Dedifferentiated amniotic fluid mesenchymal stem cell (primary cell): ENCODE results near the gene CNOT10.
"Not testable (repeated sequence)": the region's sequence is repeated elsewhere in the genome, so short reads cannot be mapped to it uniquely, and the experiment has no call there.

ENCODE experiments used
- DNase-seq: peaks from one replicate; pipeline ENCODE4 v3.0.0-alpha.2; 2016; ENCODE audit errors: extremely low spot score

CNOT10 gene, protein sequence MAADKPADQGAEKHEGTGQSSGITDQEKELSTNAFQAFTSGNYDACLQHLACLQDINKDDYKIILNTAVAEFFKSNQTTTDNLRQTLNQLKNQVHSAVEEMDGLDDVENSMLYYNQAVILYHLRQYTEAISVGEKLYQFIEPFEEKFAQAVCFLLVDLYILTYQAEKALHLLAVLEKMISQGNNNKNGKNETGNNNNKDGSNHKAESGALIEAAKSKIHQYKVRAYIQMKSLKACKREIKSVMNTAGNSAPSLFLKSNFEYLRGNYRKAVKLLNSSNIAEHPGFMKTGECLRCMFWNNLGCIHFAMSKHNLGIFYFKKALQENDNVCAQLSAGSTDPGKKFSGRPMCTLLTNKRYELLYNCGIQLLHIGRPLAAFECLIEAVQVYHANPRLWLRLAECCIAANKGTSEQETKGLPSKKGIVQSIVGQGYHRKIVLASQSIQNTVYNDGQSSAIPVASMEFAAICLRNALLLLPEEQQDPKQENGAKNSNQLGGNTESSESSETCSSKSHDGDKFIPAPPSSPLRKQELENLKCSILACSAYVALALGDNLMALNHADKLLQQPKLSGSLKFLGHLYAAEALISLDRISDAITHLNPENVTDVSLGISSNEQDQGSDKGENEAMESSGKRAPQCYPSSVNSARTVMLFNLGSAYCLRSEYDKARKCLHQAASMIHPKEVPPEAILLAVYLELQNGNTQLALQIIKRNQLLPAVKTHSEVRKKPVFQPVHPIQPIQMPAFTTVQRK

GRCh38 chr3:32684800-32685542 lies at the start of gene CNOT10:
Gene CNOT10 (plus strand): TSS chr3:32685188. CDS start chr3:32685461, 273 bp downstream.
- DNase-seq, result peak; percentile 95

DNA sequence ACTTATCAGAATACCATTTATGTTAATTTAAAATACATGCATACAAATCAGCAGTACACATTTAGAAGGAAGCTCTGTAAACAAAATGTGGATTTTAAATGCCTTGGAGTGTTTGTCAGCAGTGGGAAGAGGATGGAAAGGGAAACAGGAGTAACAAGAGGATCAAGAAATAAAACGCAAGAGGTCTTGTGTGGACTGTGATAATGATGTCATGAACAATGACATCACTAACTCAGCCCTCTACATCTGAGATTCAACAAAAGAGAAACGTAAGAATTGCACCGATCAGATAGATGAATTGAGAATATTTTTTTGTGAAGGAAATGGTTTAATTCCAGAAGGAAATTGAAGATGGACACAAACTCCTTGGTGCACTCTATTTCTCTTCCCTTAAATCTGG lies 44.0 kb upstream of the CNOT10 start:
- DNase-seq, result no peak

DNA sequence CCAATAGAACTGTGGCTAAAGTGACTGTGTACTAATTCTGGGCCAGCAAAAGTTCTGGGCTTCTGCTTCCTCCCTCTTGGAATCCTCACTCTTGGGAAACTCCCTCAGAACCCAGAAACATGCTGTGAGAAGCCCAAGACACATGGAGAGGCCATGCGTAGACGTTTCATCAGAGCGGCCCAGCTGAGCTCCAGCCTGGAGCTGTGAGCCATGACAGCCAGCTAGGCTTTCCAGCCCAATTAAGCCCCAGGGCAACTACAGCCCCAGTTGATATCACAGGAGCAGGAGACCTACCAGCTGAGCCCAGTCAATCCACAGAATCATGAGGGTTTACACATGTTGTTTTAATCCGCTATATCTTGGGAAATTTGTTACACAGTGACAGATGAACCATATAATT lies 43.6 kb upstream of the CNOT10 start:
- DNase-seq, result no peak

DNA sequence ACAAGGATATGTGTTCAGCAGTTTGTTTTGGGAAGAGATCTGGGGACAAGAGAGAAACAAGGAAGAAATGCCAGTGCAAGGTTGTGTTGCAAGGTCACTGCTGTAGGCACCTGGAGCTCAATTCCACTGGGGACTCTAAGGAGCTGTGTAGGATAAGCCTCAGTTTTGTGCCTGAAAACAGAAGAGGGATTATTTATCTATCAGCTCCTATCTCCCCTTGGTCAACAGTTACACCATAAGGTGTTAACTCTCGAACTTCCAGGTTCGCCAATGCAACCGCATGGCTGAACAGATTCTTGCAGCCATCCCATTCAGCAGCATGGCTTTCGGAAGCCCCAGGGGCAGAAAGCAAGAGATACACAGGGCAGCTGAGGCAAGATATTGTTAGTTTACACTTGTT lies 41.6 kb upstream of the CNOT10 start:
- DNase-seq, result no peak

- no peak for DNase-seq
These were observed 41.2 kb upstream of the CNOT10 start for GRCh38 chr3:32643816-32644215.

GRCh38 chr3:32644380-32644779 lies 40.6 kb upstream of the CNOT10 start:
- DNase-seq, result no peak

GRCh38 chr3:32646761-32647160 lies 38.2 kb upstream of the CNOT10 start:
- DNase-seq, result peak; percentile 71

DNA sequence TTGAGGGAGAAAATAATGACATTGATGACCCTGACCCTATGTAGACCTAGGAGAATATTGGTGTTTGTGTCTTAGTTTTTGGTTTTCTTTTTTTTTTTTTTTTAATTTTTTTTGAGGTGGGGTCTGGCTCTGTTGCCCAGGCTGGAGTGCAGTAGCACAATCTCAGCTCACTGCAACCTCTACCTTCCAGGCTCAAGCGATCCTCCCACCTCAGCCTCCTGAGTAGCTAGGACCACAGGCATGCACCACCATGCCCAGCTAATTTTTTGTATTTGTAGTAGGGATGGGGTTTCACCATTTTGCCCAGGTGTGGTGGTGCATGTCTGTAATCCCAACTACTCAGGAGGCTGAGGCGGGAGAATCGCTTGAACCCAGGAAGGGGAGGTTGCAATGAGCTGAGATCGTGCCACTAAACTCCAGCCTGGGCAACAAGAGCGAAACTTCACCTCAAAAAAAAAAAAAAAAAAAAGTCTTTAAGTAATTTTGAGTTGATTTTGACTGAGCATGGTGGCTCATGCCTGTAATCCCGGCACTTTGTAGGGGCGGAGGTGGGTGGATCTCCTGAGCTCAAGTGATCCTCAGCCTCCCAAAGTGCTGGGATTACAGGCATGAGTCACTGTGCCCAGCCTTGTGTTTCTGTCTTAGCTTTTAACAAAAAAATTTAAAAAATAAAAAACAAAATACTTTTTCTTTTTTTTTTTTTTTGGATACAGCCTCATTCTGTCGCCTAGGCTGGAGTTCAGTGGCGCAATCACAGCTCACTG lies 32.5 kb upstream of the CNOT10 start:
- not testable (repeated sequence) for DNase-seq

DNA sequence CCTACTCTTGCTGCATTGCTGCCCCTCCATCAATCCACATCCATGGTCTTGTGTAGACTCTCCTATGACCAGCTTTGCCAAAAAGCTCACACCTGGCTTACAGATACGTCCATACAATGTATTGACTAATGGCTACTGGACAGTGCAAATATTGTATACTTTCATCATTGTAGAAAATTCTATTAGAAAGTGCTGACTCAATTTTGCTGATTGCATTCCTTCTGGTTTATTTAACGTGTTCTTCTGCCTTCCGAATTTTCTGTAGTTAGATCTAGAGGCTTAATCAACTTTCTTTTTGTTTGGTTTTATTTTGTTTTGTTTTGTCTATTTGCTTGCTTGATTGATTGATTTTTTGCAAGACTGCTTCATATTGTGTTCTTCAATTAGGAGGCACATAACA lies 29.8 kb upstream of the CNOT10 start:
- no peak for DNase-seq

DNA sequence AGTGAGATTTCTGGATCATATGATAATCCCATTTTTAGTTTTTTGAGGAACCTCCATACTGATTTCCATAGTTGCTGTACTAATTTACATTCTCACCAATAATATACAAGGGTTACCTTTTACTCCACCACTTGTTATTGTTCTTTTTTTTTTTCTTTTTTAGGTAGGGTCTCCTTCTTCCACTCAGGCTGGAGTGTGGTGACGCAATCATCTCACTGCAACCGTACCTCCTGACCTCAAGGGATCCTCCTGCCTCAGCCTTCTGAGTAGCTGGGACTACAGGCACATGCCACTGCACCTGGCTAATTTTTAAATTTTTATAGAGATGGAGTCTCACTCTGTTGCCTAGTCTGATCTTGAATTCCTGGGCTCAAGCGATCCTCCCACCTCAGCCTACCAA lies 24.4 kb upstream of the CNOT10 start:
- no peak for DNase-seq

- no peak for DNase-seq
These were observed 22.3 kb upstream of the CNOT10 start for GRCh38 chr3:32662647-32663046.

DNA sequence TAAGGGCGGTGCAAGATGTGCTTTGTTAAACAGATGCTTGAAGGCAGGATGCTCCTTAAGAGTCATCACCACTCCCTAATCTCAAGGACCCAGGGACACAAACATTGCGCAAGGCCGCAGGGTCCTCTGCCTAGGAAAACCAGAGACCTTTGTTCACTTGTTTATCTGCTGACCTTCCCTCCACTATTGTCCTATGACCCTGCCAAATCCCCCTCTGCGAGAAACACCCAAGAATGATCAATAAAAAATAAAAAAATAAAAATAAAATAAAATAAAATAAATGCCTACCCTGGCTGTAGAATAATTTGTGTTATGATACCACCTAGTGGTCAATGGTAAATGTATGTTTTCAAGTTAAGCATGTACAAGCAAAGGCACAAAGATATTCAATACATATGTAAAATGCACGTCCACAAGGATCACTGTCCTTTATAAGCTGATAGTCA lies 20.3 kb upstream of the CNOT10 start:
- DNase-seq, result peak; percentile 47

DNA sequence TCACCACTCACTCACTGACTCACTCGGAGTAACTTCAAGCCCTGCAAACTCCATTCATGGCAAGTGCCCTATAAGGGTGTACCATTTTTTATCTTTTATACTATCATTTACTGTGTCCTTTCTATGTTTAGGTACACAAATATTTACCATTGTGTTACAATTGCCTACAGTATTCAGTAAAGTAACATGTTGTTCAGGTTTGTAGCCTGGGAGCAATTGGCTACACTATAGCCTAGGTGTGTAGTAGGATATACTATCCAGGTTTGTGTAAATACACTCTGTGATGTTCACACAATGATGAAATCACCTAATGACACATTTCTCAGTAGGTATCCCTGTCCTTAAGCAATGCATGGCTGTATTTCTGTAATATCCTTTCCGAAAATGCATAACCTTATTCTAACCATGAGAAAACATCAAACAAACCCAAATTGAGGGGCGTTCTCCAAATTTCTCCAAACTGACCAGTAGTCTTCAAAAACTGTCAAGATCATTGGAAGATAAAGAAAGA lies 17.9 kb upstream of the CNOT10 start:
- DNase-seq, result no peak

GRCh38 chr3:32669226-32669625 lies 15.8 kb upstream of the CNOT10 start:
- not testable (repeated sequence) for DNase-seq

- DNase-seq, result not testable (repeated sequence)
These were observed 11.3 kb upstream of the CNOT10 start for GRCh38 chr3:32673730-32674129.

GRCh38 chr3:32675164-32675563 lies 9.8 kb upstream of the CNOT10 start:
- no peak for DNase-seq

DNA sequence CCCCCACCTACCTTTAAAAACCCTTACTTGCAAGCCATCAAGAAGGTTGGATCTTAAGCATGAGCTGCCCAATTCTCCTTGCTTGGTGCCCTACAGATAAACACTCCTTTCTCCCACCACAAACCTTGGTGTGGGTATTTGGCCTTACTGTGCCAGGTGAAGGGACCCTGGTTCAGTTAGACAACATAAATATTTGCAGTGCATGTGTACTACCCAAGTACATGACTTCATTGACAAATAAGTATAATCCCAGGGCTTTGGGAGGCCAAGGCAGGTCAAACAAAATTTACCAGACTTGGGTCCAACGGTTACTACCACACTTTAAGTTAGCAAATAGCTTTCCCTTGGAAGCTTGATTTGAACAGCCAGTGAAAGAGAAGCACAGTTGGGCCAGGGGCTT lies 9.3 kb upstream of the CNOT10 start:
- no peak for DNase-seq

DNA sequence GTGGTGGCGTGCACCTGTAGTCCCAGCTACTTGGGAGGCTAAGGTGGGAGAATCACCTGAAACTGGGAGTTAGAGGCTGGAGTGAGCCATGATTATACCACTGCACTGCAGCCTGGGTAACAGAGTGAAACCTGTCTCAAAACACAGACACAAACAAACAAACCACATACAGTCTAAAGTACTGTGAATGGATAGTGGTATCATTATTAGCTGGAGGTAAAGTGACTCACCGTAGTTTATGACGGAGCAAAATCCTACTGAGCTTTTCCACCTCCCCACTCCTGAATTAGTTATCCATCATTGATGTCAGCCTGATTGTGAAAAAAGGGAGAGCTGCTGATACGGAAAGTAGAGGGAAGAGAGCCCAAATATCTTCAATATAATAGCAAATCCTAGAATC lies 3.2 kb upstream of the CNOT10 start:
- DNase-seq, result no peak

- DNase-seq, result no peak
These were observed 774 bp upstream of the CNOT10 start for GRCh38 chr3:32684029-32684799.

DNA sequence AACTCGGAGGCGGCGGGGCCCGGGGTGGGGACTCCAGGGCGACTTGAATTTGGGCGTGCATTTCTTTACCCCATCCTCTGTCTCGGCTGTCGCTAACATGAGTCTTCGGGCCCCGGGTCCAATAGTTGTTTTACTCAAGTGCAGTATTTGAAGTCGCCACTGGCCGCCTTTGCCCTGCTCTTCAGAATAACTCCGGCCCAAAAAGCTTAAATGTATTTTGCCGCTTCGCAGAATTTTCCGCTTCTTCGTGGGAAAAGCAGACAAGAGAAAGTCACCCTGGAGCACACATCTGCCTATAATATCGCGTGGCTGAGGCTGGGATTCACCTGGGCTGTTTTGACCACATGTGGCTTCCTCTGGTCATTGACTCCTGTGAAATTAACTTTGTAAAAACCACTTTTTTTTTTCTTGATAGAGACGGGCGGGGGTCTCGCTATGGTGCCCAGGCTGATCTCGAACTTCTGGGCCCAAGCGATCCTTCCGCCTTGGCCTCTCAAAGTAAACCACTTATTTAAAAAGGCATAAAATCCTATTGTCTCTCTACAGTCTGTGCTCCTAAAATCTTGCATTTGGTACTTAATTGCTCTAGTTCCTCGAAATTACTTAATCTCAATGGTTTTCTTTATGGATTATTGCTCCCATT lies 676 bp downstream of the CNOT10 start:
- peak; percentile 20 for DNase-seq
